Uterus (tissue), 2 donors: ENCODE data around the gene TRAPPC8.

Source experiments
- POLR2A ChIP-seq, 2 donors: fragments of 450-650 bp; IDR thresholded peaks; one replicate each; pipeline ENCODE4 v1.6.1; 2016; ENCODE audit warnings: antibody characterized with exemption in 2 of 2, mild to moderate bottlenecking in 1 of 2, moderate library complexity in 1 of 2
- TF ChIP-seq, protein P1 (sequence below), 4 experiments: fragments of 200-600 bp in 2 of 4; fragments of 450-650 bp in 2 of 4; sonication (generic) in 2 of 4; IDR thresholded peaks; one replicate each; pipeline ENCODE4 v1.5.1; 2016 to 2019; ENCODE audit warnings: antibody characterized with exemption in 4 of 4, mild to moderate bottlenecking in 2 of 4, moderate library complexity in 1 of 4

GRCh38 chr18:31978616-31979015 is 35.7 kb upstream of the TRAPPC8 start:
- no peak for TF ChIP-seq POLR2A (IDR thresholded peaks at IDR 0.05)
- TF ChIP-seq, protein P1, sequence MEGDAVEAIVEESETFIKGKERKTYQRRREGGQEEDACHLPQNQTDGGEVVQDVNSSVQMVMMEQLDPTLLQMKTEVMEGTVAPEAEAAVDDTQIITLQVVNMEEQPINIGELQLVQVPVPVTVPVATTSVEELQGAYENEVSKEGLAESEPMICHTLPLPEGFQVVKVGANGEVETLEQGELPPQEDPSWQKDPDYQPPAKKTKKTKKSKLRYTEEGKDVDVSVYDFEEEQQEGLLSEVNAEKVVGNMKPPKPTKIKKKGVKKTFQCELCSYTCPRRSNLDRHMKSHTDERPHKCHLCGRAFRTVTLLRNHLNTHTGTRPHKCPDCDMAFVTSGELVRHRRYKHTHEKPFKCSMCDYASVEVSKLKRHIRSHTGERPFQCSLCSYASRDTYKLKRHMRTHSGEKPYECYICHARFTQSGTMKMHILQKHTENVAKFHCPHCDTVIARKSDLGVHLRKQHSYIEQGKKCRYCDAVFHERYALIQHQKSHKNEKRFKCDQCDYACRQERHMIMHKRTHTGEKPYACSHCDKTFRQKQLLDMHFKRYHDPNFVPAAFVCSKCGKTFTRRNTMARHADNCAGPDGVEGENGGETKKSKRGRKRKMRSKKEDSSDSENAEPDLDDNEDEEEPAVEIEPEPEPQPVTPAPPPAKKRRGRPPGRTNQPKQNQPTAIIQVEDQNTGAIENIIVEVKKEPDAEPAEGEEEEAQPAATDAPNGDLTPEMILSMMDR (IDR thresholded peaks at IDR 0.05): no peak
